Panc1 (cell line): ENCODE results near the gene DDIT4L. TPM values are rescaled to one million over a fixed set of nuclear protein-coding genes. Genes with fewer than 3 reads are reported as not detected.

Experiments
- ATAC-seq: fragments of 200-7000 bp; cut with Tn5 transposase; 2 replicates; pipeline ENCODE4 v1.9.1; 2020; ENCODE audit warnings: mild to moderate bottlenecking, moderate library complexity
- BruUV-seq: library from RNA; stranded (reverse); fragments of 400-500 nt; replicated peaks from 2 replicates; lab custom pipeline; 2021; lab: Mats Ljungman, UMichigan
- CTCF ChIA-PET: fragments of 300-600 bp; sonication (Branson Sonifier 250); formaldehyde crosslinking; loops from one replicate; lab custom pipeline; 2022; ENCODE audit warnings: antibody characterized with exemption; lab: Charles Lee
- POLR2A ChIA-PET: fragments of 300-600 bp; sonication (Branson Sonifier 250); formaldehyde crosslinking; loops from one replicate; lab custom pipeline; 2022; ENCODE audit warnings: antibody characterized with exemption; lab: Charles Lee
- DNase-seq: peaks from one replicate; pipeline ENCODE4 v3.0.0-alpha.2; 2010; ENCODE audit warnings: low read depth, low spot score
- H3K27ac ChIP-seq: 2 replicates; pipeline ENCODE4 v1.5.1; 2011; ENCODE audit warnings: mild to moderate bottlenecking, low read length, inconsistent platforms
- H3K27me3 ChIP-seq: fragments of 200-500 bp; sonication (Bioruptor generic); 2 replicates; pipeline ENCODE4 v1.6.0; 2014; ENCODE audit warnings: low read length, inconsistent platforms; ENCODE audit not compliant: control insufficient read depth, insufficient read depth
- H3K36me3 ChIP-seq: fragments of 200-500 bp; sonication (Bioruptor generic); 2 replicates; pipeline ENCODE4 v1.5.1; 2014; ENCODE audit warnings: inconsistent platforms, mild to moderate bottlenecking, low read length, moderate library complexity; ENCODE audit not compliant: control insufficient read depth, insufficient read depth
- H3K4me1 ChIP-seq: 2 replicates; pipeline ENCODE4 v1.5.1; 2011; ENCODE audit warnings: inconsistent platforms, mild to moderate bottlenecking, low read length, moderate library complexity; ENCODE audit not compliant: control insufficient read depth, insufficient read depth
- H3K4me3 ChIP-seq, 2 experiments: 2 replicates each; pipeline ENCODE4 v1.5.1; 2011 to 2012; ENCODE audit warnings: low read depth in 2 of 2, low read length in 2 of 2, mild to moderate bottlenecking in 2 of 2, inconsistent platforms in 1 of 2, moderate library complexity in 1 of 2
- H3K9me3 ChIP-seq: fragments of 200-500 bp; sonication (Bioruptor generic); 2 replicates; pipeline ENCODE4 v1.5.1; 2014; ENCODE audit warnings: low read depth, mild to moderate bottlenecking, inconsistent platforms, low read length, moderate library complexity; ENCODE audit not compliant: control insufficient read depth, insufficient read depth
- CTCF ChIP-seq: fragments of 450-650 bp; IDR thresholded peaks from 2 replicates; pipeline ENCODE4 v1.5.1; 2017; ENCODE audit warnings: mild to moderate bottlenecking
- POLR2AphosphoS5 ChIP-seq: IDR thresholded peaks from 2 replicates; pipeline ENCODE4 v1.6.1; 2012; ENCODE audit warnings: mild to moderate bottlenecking, low read depth, low read length, moderate library complexity
- REST ChIP-seq, 2 experiments: IDR thresholded peaks; 2 replicates each; pipeline ENCODE4 v1.6.1; 2011 to 2012; ENCODE audit warnings: low read depth in 2 of 2, control low read depth in 1 of 2, low read length in 1 of 2, mild to moderate bottlenecking in 1 of 2, moderate library complexity in 1 of 2; ENCODE audit not compliant: insufficient read depth in 1 of 2
- SIN3A ChIP-seq: IDR thresholded peaks from 2 replicates; pipeline ENCODE4 v1.6.1; 2012; ENCODE audit warnings: low read depth, mild to moderate bottlenecking, low read length, moderate library complexity, borderline replicate concordance; ENCODE audit not compliant: insufficient read depth
- TCF7L2 ChIP-seq: IDR thresholded peaks from 2 replicates; pipeline ENCODE4 v1.6.1; 2011; ENCODE audit warnings: mild to moderate bottlenecking, low read depth, low read length, inconsistent platforms
- in situ Hi-C: cut with HindIII; loops from 2 replicates; pipeline ENCODE4 v1.10.0; 2016; ENCODE audit warnings: low sequenced_read_pairs, low pct_unique_long_range_greater_than_20kb
- intact Hi-C: fragments of 100-400 bp; cut with micrococcal nuclease; formaldehyde crosslinking; loops from one replicate; pipeline ENCODE4 v1.10.0; 2022; ENCODE audit not compliant: unreplicated experiment
- total RNA-seq: library from RNA; stranded (reverse); gene quantifications from one replicate; pipeline ENCODE4 v1.2.1, GENCODE V29; 2021; ENCODE audit not compliant: unreplicated experiment

The DDIT4L gene
- total RNA-seq, 1 experiment from 2014 or later = not detected

GRCh38 chr4:100177855-100178254, 12.4 kb downstream of the DDIT4L start:
- no peak overlapping the region for H3K27ac ChIP-seq
- ATAC-seq (no peak), DNase-seq (no peak)
- CTCF ChIA-PET = no interaction called here
- in situ Hi-C loops (no loop called here), intact Hi-C loops (no loop called here)
- no peak overlapping the region for H3K4me3 ChIP-seq
- TF ChIP-seq POLR2AphosphoS5 (no peak), SIN3A (no peak), TCF7L2 (no peak), REST (IDR thresholded peaks at IDR 0.05; ENCODE audit: insufficient read depth in 1 of 2, low read depth in 2 of 2, low read length in 1 of 2) (no peak), CTCF (no peak)
- no peaks in the 10 kb centered on the region for H3K9me3 ChIP-seq
- no peaks in the 10 kb centered on the region for H3K4me1 ChIP-seq
- no TSS peak for BruUV-seq
- no peaks in the 10 kb centered on the region for H3K27me3 ChIP-seq
- POLR2A ChIA-PET = no interaction called here
- no peaks in the 10 kb centered on the region for H3K36me3 ChIP-seq

- Histone ChIP-seq H3K4me3 (no peak overlapping the region), H3K27ac (no peak overlapping the region), H3K4me1 (no peaks in the 10 kb centered on the region), H3K27me3 (no peaks in the 10 kb centered on the region), H3K9me3 (no peaks in the 10 kb centered on the region), H3K36me3 (no peaks in the 10 kb centered on the region)
- TF ChIP-seq CTCF = no peak
- no peak for TF ChIP-seq REST (IDR thresholded peaks at IDR 0.05; ENCODE audit: insufficient read depth in 1 of 2, low read depth in 2 of 2, low read length in 1 of 2)
- no peak for TF ChIP-seq TCF7L2
- TF ChIP-seq POLR2AphosphoS5 = no peak
- TF ChIP-seq SIN3A = no peak
- in situ Hi-C loops = no loop called here
- CTCF ChIA-PET = no interaction called here
- ATAC-seq = no peak
- POLR2A ChIA-PET = no interaction called here
- DNase-seq = no peak
- intact Hi-C loops = no loop called here
- no TSS peak for BruUV-seq
Observed at GRCh38 chr4:100177126-100177525, 13.1 kb downstream of the DDIT4L start.
